Measurements from ENCODE around the gene SNTA1. TPM values are rescaled to one million over a fixed set of nuclear protein-coding genes. Genes with fewer than 3 reads are reported as not detected.
A peak's percentile ranks its signal among the peaks of the same experiment; 100 is the strongest.

SNTA1 gene
- total and polyA plus RNA-seq, 2 of the 13 experiments (the other 11 are each of a cell fraction or from before 2014, with no cell fraction given) = 16.4 to 18.3 TPM

- TF ChIP-seq ZNF326 (CRISPR knock-in tag; IDR thresholded peaks at IDR 0.05; ENCODE audit: borderline replicate concordance) (no peak), ZBTB4 (CRISPR knock-in tag; IDR thresholded peaks at IDR 0.05; ENCODE audit: borderline replicate concordance) (no peak), ZSCAN25 (CRISPR knock-in tag; IDR thresholded peaks at IDR 0.05) (no peak), ZNF136 (CRISPR knock-in tag; IDR thresholded peaks at IDR 0.05; ENCODE audit: low read depth) (no peak), MED1 (CRISPR knock-in tag; IDR thresholded peaks at IDR 0.05) (no peak), RBM22 (optimal IDR thresholded peaks at IDR 0.05; ENCODE audit: low read length) (no peak), ZNF713 (CRISPR knock-in tag; IDR thresholded peaks at IDR 0.05) (no peak), HHEX (CRISPR knock-in tag; IDR thresholded peaks at IDR 0.05) (no peak), YY1 (IDR thresholded peaks at IDR 0.05; ENCODE audit: insufficient read depth, insufficient replicate concordance, low read depth, low read length) (no peak), POGK (CRISPR knock-in tag; conservative IDR thresholded peaks at IDR 0.05) (no peak), SP4 (CRISPR knock-in tag; IDR thresholded peaks at IDR 0.05) (no peak), KLF15 (CRISPR knock-in tag; IDR thresholded peaks at IDR 0.05; ENCODE audit: borderline replicate concordance) (no peak), SMAD3 (CRISPR knock-in tag; IDR thresholded peaks at IDR 0.05) (peak; percentile 49; the same call in 1 of the 2 replicates), SRSF4 (IDR thresholded peaks at IDR 0.05; ENCODE audit: low read depth, low read length, poor library complexity, severe bottlenecking) (no peak), ZNF207 (IDR thresholded peaks at IDR 0.05; ENCODE audit: borderline replicate concordance) (no peak), TCF12 (IDR thresholded peaks at IDR 0.05) (no peak), TCF12 (CRISPR knock-in tag; IDR thresholded peaks at IDR 0.05) (no peak), ZNF446 (CRISPR knock-in tag; IDR thresholded peaks at IDR 0.05) (no peak), ZNF883 (CRISPR knock-in tag; IDR thresholded peaks at IDR 0.05; ENCODE audit: not compliant biosample characterization) (peak; percentile 13), RAD51 (IDR thresholded peaks at IDR 0.05; ENCODE audit: borderline replicate concordance) (no peak), ZNF605 (CRISPR knock-in tag; IDR thresholded peaks at IDR 0.05) (no peak), ZNF781 (CRISPR knock-in tag; IDR thresholded peaks at IDR 0.05; ENCODE audit: borderline replicate concordance, not compliant biosample characterization) (no peak), HIC2 (CRISPR knock-in tag; IDR thresholded peaks at IDR 0.05; ENCODE audit: low read depth) (peak; percentile 55; the same call in 1 of the 2 replicates), ZNF44 (CRISPR knock-in tag; IDR thresholded peaks at IDR 0.05) (no peak)
These were observed 1.4 kb upstream of the SNTA1 start (continued) for GRCh38 chr20:33444797-33445560.
